Astrocyte of the cerebellum (primary cell): ENCODE data around the gene OR51B6.
A peak's percentile ranks its signal among the peaks of the same experiment; 100 is the strongest.
"Not testable (repeated sequence)": the region's sequence is repeated elsewhere in the genome, so short reads cannot be mapped to it uniquely, and the experiment has no call there.

Experiments used
- DNase-seq: peaks from one replicate; pipeline ENCODE4 v3.0.0-alpha.2; 2011; ENCODE audit warnings: low read depth
- H3K4me3 ChIP-seq: 2 replicates; pipeline ENCODE4 v1.5.1; 2011; ENCODE audit warnings: mild to moderate bottlenecking, low read depth, low read length, moderate library complexity
- CTCF ChIP-seq: IDR thresholded peaks from 2 replicates; pipeline ENCODE4 v1.5.1; 2012; ENCODE audit warnings: low read length, low read depth, moderate library complexity, mild to moderate bottlenecking; ENCODE audit errors: missing control alignments
- in situ Hi-C: cut with HindIII; loops from 2 replicates; pipeline ENCODE4 v1.10.0; 2017; ENCODE audit warnings: low sequenced_read_pairs

Gene OR51B6

GRCh38 chr11:5345831-5346230 lies 5.5 kb upstream of the OR51B6 start:
- DNase-seq = no peak
- no peak for TF ChIP-seq CTCF
- in situ Hi-C loops = no loop called here
- H3K4me3 ChIP-seq = no peak overlapping the region

GRCh38 chr11:5348551-5349194 lies 2.6 kb upstream of the OR51B6 start:
- no peak for TF ChIP-seq CTCF
- no peak overlapping the region for H3K4me3 ChIP-seq
- in situ Hi-C loops = no loop called here
- DNase-seq = no peak

GRCh38 chr11:5349550-5349949 lies 1.8 kb upstream of the OR51B6 start:
- no peak overlapping the region for H3K4me3 ChIP-seq
- DNase-seq = no peak
- no peak for TF ChIP-seq CTCF
- in situ Hi-C loops = no loop called here

- DNase-seq, in situ Hi-C loops, H3K4me3 ChIP-seq: not testable (repeated sequence)
Measured at GRCh38 chr11:5356031-5356430, 4.7 kb downstream of the OR51B6 start.

GRCh38 chr11:5362017-5362625 lies 10.8 kb downstream of the OR51B6 start:
- no peak for DNase-seq
- H3K4me3 ChIP-seq = no peak overlapping the region
- no peak for TF ChIP-seq CTCF
- in situ Hi-C loops = no loop called here

GRCh38 chr11:5363679-5364078 lies 12.4 kb downstream of the OR51B6 start:
- no peak for TF ChIP-seq CTCF
- no peak for DNase-seq
- no peak overlapping the region for H3K4me3 ChIP-seq
- in situ Hi-C loops = no loop called here

- DNase-seq = peak; percentile 19
- TF ChIP-seq CTCF = no peak
- in situ Hi-C loops = no loop called here
Measured at GRCh38 chr11:5364214-5364613, 12.9 kb downstream of the OR51B6 start.

GRCh38 chr11:5366365-5366764 lies 15.1 kb downstream of the OR51B6 start:
- DNase-seq, H3K4me3 ChIP-seq, in situ Hi-C loops: not testable (repeated sequence)

More at GRCh38 chr11:5364214-5364613, 12.9 kb downstream of the OR51B6 start:
- H3K4me3 ChIP-seq = no peak overlapping the region
